8988T (cell line): ENCODE results near the gene SYT9.
"Not testable (repeated sequence)": the region's sequence is repeated elsewhere in the genome, so short reads cannot be mapped to it uniquely, and the experiment has no call there.

Experiments
- DNase-seq: peaks from one replicate; pipeline ENCODE4 v3.0.0; 2011

Gene SYT9

DNA sequence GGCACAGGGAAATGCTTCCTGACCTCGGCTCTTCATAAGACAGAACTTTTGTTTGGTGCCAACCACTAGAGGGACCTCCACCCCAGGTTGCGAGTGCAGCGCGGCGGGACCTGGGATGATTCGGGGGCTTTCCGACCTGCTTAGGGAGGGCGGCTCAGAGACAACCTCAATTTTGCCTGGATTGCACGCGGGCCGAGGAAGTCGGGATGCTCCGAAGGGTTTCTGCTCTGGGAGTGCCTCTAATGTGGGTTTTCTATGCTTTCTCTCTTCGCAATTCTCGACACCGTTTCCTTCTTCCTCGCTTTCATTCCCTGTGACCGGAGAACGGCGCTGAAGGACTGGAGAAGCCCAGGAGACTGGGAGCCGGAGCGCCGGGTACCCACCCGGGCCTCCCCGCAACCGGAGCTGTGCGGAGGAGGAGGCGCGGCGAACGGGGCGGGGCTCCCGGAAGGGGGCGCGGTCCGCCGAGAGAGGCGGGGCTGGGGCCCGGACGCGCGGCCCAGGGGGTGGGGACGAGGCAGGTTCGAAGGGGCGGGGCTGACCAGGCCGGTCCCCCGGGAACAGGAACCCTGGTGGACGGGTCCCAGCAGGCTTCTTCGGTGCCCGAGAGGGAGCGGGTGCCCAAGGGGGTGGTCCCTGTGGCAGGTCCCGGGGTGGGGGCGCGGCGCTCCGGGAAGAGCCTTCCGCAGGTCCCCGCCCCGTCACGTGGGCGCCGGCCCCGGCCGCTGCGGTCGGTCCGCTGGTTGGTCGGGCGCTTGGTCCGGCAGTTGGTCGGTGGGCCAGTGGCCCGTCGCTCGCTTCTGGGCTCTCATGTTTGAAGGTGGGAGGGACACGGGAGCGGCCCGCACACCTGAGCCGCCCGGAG, 261.8 kb downstream of the SYT9 start, which contains the start of gene PPFIBP2:
PPFIBP2 (plus strand) TSS at position 766 of the 865 bp plus-strand sequence. CDS start 35,477 bp downstream, outside the sequence.
- DNase-seq, result peak; percentile 95

GRCh38 chr11:7514099-7514591, 262.4 kb downstream of the SYT9 start:
- DNase-seq, result peak; percentile 41

- DNase-seq, result no peak
These were observed 263.8 kb downstream of the SYT9 start for GRCh38 chr11:7515447-7515886.

- no peak for DNase-seq
These were observed 264.8 kb downstream of the SYT9 start for GRCh38 chr11:7516475-7516874.

DNA sequence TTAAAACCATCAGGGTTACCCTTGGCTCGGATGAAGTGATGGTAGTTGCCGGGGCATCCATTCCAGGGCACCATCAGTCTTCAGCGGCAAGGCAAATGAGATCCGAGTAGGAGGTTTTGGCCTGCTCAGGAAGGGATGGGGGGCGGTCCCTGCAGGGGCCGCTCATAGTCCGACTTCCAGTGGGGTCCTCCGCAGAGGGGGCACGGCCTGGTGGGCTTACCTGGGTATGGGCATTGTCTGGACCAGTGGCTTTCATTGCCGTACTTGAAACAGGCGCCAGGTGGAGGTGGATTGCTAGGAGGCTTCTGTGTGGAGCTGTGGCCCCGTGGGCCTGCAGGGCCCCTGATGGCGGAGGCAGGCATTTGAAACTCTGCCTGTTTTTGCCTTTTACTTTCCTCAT, 266.0 kb downstream of the SYT9 start:
- not testable (repeated sequence) for DNase-seq
